Fibroblast of upper back skin (primary cell): Measurements from ENCODE around the gene MOBP.
A peak's percentile ranks its signal among the peaks of the same experiment; 100 is the strongest.

Experiments
- DNase-seq: peaks from one replicate; pipeline ENCODE4 v3.0.0-alpha.2; 2013

The MOBP gene

DNA sequence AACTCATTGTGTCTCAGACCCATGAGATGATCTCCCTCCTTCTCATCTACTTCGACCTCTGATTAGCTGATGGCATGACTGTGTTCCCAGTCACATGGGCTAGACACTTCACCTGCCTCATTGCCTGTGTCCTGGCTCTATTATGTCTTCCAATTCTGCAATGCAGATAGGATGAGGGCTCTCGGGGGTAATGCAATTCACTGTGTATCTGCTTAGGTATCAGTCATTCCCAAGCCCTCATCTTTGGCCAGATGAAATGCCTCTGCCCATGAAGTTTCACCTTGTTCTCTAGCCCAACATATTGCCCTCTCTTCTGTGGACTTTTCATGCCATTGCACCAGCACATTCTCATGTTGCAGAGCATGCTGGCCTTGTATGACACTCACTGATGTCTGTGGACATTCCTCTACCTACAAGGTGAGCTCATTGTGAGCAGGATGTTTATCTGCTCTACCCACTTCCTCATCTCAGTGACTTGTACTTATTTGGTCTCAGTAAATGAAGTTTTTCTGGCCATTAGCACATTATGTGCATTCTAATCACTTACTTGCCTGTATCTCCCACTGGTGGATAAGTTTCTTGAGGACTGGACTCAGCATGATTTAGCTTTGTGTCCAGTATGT is 32.3 kb downstream of the MOBP start:
- DNase-seq: no peak

GRCh38 chr3:39501059-39501458 is 33.6 kb downstream of the MOBP start:
- no peak for DNase-seq

- DNase-seq: no peak
These were observed 34.7 kb downstream of the MOBP start for GRCh38 chr3:39501968-39502837.

GRCh38 chr3:39502838-39503145 is 35.3 kb downstream of the MOBP start:
- DNase-seq: no peak

DNA sequence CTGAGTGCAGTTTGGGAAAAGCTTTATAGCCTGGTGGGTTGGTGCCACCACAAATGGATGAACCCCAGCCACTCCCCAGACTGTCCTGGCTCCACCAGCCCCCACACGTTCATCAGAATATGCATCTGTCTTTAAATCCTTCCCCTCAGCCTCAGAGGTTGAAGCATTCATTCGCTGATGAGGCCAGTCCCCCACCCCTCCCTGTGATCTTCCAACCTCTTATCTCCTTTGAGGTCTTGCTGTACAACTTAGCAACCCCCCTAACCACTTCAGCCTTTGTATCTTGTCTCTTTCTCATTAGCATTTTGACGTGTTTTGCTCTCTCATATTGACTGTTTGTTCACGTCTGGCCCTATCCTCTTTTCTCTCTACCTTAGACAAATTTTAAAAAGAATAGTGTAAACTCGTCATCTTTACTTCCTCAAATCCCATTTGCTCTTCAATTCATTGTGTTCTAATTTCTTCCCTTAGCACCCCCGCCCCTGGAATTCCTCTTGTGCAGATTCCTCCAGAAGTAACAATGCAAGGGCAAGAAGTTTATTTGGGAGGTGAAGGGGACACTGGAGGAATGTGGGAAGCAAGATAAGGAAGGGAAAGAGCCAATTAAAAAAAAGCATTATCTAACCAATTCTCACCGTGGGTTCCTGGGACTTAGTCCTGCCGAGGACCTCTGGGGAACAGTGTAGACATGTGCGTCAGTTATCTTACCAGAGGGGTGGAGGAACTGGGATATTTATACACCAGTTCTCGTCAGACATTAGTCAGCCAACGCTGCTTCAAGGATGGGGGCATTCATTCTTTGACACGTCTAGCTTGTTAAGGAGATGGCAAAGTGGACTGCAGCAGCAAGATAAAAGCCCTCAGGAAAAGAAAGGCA is 38.6 kb downstream of the MOBP start:
- DNase-seq: no peak

- no peak for DNase-seq
These were observed 39.4 kb downstream of the MOBP start for GRCh38 chr3:39506863-39507262.

- DNase-seq: no peak
These were observed 46.4 kb downstream of the MOBP start for GRCh38 chr3:39513791-39514369.

- no peak for DNase-seq
These were observed 48.4 kb downstream of the MOBP start for GRCh38 chr3:39515681-39516441.

GRCh38 chr3:39519103-39519502 is 51.6 kb downstream of the MOBP start:
- DNase-seq: no peak

- DNase-seq: no peak
These were observed 52.2 kb downstream of the MOBP start for GRCh38 chr3:39519554-39520288.

DNA sequence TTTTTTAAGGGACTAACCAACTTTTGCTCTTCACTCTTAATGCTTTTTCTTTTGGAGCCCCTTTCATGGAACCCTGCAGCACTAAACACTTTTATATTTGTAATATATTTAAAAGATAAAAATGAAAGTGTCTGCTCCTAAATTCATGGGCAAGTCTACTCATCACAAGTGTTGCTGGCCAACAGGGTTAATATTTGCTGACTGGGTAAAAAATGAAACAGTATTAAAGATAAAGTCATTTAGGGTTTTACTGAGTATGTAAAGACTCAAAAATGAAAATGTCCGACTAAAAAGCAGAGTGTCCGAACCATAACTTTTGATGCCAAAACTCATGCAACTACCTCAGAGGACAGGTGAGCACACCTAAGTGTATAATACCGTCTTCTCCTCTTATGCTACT is 54.0 kb downstream of the MOBP start:
- no peak for DNase-seq

DNA sequence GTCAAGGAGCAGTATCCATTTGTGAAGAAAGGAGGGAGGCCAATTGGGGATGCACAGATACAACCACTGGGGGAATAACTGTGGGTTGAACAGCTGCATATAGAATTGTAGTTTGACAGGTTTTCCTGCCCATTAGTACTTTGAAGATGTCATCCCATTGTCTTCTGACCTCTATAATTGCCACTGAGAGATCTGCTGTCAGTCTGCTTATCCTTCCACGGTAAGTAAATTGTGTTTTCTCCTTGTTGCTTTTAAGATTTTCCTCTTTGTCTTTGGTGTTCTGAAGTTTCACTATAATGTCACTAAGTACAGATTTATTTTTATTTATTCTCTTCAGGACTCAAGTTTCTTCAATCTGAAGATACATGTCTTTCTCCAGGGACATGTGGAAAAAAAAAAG is 56.6 kb downstream of the MOBP start:
- no peak for DNase-seq

DNA sequence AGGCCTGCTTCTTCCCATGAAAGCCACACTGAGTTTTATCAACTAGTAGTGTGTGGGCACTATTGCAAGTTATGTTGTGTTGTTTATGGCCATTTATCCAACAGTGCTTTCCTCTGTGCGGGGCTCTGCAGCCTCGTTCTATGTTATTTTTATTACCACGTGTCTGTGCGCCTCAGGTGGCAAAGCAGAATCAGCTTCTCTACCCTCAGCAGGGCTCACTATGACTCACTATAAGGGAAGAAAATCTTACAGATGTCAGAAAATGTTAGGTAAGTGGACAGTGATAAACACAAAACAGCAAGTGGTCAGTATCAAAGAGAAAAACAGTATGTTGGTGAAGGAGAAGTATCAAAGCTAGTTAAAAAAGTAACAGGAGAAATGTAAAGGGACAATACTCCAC is 61.4 kb downstream of the MOBP start:
- no peak for DNase-seq

DNA sequence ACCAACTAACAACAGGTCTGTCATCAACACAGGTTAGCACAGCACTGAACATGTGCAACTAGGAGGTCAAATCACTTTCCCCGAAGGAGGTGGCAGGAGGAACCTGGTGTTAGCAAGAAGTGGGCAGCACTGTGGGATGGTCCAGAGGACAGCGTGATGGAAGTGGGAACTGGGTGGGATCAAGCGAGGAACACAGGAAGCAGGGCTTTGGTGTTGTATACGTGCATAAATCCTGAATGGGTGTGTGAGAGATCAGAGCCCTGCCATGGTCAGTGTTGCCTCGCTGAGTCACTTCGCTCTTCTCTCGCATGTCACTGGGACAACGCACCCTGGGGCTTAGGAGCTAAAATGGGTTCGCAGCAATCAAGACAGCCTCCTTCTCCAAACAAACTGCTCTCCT is 62.1 kb downstream of the MOBP start:
- no peak for DNase-seq

DNA sequence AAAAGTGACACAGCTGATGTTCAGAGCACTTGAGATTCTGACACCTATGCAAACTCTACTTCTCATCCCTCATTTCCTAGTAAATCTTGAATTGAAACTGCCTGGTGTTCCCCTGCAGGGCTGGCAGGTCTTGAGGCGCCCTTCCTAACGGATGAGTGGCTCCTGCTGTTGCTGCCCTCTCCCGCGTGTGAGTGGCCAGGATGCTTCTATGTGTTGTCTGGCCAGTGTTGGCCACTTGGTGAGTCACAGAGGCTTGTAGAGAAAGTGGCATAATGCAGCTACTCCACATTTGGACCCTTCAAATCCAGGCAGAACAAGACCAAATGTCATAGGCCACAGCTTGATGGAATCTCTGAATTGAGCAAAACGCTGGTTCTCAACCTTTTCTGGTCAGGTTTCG is 63.6 kb downstream of the MOBP start:
- DNase-seq: no peak

- DNase-seq: peak; percentile 33
These were observed 64.2 kb downstream of the MOBP start for GRCh38 chr3:39531665-39532064.

- DNase-seq: no peak
These were observed 65.3 kb downstream of the MOBP start for GRCh38 chr3:39532777-39533176.

DNA sequence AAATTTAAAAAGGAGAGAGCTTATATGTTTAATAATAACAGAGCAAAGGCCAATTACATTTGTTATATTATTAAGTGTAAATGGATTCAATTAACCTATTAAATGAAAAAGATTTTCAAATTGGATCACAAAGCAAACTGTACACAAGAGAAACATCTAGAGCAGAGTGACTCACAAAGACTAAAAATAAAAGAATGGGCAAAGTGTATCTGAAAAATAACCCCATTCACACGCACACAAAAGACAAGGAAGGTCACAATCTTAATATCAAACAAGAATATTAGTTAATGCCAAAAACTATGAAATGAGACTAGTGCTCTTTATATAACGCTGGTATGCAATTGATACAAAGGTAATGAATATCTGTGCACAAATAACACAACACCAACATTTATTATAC is 65.7 kb downstream of the MOBP start:
- DNase-seq: no peak

GRCh38 chr3:39540162-39540921 is 72.9 kb downstream of the MOBP start:
- no peak for DNase-seq

- DNase-seq: no peak
These were observed 74.0 kb downstream of the MOBP start for GRCh38 chr3:39541442-39541841.

- DNase-seq: peak; percentile 15
These were observed 74.4 kb downstream of the MOBP start for GRCh38 chr3:39541917-39542329.
